ENCODE measurements around the gene RNASEH2A. TPM values are rescaled to one million over a fixed set of nuclear protein-coding genes. Genes with fewer than 3 reads are reported as not detected.

RNASEH2A gene
- polyA plus RNA-seq, 1 experiment = 11.7 TPM

DNA sequence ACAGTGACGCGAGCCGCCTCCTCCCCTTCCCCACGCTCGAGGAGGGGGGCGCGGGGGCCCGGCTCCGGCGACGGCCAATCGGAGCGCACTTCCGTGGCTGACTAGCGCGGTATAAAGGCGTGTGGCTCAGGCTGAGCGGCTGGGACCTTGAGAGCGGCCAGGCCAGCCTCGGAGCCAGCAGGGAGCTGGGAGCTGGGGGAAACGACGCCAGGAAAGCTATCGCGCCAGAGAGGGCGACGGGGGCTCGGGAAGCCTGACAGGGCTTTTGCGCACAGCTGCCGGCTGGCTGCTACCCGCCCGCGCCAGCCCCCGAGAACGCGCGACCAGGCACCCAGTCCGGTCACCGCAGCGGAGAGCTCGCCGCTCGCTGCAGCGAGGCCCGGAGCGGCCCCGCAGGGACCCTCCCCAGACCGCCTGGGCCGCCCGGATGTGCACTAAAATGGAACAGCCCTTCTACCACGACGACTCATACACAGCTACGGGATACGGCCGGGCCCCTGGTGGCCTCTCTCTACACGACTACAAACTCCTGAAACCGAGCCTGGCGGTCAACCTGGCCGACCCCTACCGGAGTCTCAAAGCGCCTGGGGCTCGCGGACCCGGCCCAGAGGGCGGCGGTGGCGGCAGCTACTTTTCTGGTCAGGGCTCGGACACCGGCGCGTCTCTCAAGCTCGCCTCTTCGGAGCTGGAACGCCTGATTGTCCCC, 14.9 kb upstream of the RNASEH2A start, which contains the start of gene JUNB:
Gene JUNB (plus strand): TSS at position 142 of the 706 bp plus-strand sequence. CDS start 286 bp downstream, at position 428.
- CTCF ChIA-PET = interaction anchor here (1.1 to 3.6 kb wide), 4 partner anchors 14 to 31 kb away, joined by 6 to 28 read pairs (median 14); no protein-coding TSS in a partner anchor
- DNase-seq (ENCODE audit: low read depth, low spot score) = peak; percentile 94
- POLR2A ChIA-PET = interaction anchor here (0.5 to 4.5 kb wide), 24 partner anchors 9 to 654 kb away, joined by 3 to 157 read pairs (median 7); partner anchors contain the start of genes DHPS, DNASE2, GCDH and GET3
- peak within 1 kb of the TSS; percentile 99 for H3K4me3 ChIP-seq (ENCODE audit: low read depth, low read length)
- peaks cover 10% of the 10 kb centered on the region; the same call in 1 of the 2 replicates for H3K9me3 ChIP-seq (ENCODE audit: control insufficient read depth, insufficient read depth, low read length)
- peak within 1 kb of the TSS; percentile 91 for H3K27ac ChIP-seq (ENCODE audit: low read depth, low read length)
- no peaks in the 10 kb centered on the region for H3K27me3 ChIP-seq (ENCODE audit: control insufficient read depth, insufficient read depth, low read length)
- TF ChIP-seq, protein P1, sequence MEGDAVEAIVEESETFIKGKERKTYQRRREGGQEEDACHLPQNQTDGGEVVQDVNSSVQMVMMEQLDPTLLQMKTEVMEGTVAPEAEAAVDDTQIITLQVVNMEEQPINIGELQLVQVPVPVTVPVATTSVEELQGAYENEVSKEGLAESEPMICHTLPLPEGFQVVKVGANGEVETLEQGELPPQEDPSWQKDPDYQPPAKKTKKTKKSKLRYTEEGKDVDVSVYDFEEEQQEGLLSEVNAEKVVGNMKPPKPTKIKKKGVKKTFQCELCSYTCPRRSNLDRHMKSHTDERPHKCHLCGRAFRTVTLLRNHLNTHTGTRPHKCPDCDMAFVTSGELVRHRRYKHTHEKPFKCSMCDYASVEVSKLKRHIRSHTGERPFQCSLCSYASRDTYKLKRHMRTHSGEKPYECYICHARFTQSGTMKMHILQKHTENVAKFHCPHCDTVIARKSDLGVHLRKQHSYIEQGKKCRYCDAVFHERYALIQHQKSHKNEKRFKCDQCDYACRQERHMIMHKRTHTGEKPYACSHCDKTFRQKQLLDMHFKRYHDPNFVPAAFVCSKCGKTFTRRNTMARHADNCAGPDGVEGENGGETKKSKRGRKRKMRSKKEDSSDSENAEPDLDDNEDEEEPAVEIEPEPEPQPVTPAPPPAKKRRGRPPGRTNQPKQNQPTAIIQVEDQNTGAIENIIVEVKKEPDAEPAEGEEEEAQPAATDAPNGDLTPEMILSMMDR (IDR thresholded peaks at IDR 0.05; ENCODE audit: low read depth, low read length) = peak; percentile 14; the same call in 1 of the 2 replicates

DNA sequence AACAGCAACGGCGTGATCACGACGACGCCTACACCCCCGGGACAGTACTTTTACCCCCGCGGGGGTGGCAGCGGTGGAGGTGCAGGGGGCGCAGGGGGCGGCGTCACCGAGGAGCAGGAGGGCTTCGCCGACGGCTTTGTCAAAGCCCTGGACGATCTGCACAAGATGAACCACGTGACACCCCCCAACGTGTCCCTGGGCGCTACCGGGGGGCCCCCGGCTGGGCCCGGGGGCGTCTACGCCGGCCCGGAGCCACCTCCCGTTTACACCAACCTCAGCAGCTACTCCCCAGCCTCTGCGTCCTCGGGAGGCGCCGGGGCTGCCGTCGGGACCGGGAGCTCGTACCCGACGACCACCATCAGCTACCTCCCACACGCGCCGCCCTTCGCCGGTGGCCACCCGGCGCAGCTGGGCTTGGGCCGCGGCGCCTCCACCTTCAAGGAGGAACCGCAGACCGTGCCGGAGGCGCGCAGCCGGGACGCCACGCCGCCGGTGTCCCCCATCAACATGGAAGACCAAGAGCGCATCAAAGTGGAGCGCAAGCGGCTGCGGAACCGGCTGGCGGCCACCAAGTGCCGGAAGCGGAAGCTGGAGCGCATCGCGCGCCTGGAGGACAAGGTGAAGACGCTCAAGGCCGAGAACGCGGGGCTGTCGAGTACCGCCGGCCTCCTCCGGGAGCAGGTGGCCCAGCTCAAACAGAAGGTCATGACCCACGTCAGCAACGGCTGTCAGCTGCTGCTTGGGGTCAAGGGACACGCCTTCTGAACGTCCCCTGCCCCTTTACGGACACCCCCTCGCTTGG, 14.1 kb upstream of the RNASEH2A start:
- TF ChIP-seq, protein P1 (IDR thresholded peaks at IDR 0.05; ENCODE audit: low read depth, low read length) = no peak
- Histone ChIP-seq H3K27me3 (ENCODE audit: control insufficient read depth, insufficient read depth, low read length) (no peaks in the 10 kb centered on the region), H3K4me3 (ENCODE audit: low read depth, low read length) (peak overlapping the region; percentile 99), H3K27ac (ENCODE audit: low read depth, low read length) (peak overlapping the region; percentile 90), H3K9me3 (ENCODE audit: control insufficient read depth, insufficient read depth, low read length) (peaks cover 10% of the 10 kb centered on the region; the same call in 1 of the 2 replicates)
- CTCF ChIA-PET = interaction anchor here (0.6 to 12.2 kb wide), 7 partner anchors 15 to 34 kb away, joined by 3 to 410 read pairs (median 7); no protein-coding TSS in a partner anchor
- POLR2A ChIA-PET = interaction anchor here (0.6 to 4.5 kb wide), 27 partner anchors 8 to 263 kb away, joined by 3 to 157 read pairs (median 6); partner anchors contain the start of genes DNASE2, GCDH, GET3 and HOOK2
- no peak for DNase-seq (ENCODE audit: low read depth, low spot score)

DNA sequence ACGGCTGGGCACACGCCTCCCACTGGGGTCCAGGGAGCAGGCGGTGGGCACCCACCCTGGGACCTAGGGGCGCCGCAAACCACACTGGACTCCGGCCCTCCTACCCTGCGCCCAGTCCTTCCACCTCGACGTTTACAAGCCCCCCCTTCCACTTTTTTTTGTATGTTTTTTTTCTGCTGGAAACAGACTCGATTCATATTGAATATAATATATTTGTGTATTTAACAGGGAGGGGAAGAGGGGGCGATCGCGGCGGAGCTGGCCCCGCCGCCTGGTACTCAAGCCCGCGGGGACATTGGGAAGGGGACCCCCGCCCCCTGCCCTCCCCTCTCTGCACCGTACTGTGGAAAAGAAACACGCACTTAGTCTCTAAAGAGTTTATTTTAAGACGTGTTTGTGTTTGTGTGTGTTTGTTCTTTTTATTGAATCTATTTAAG, 13.5 kb upstream of the RNASEH2A start:
- Histone ChIP-seq H3K27ac (ENCODE audit: low read depth, low read length) (peak overlapping the region; percentile 90), H3K27me3 (ENCODE audit: control insufficient read depth, insufficient read depth, low read length) (no peaks in the 10 kb centered on the region), H3K4me3 (ENCODE audit: low read depth, low read length) (peak overlapping the region; percentile 99), H3K9me3 (ENCODE audit: control insufficient read depth, insufficient read depth, low read length) (peaks cover 10% of the 10 kb centered on the region; the same call in 1 of the 2 replicates)
- POLR2A ChIA-PET = interaction anchor here (0.5 to 4.5 kb wide), 16 partner anchors 9 to 262 kb away, joined by 3 to 157 read pairs (median 7); partner anchors contain the start of genes GCDH, RNASEH2A, THSD8 and TNPO2
- CTCF ChIA-PET = interaction anchor here (0.5 to 12.2 kb wide), 6 partner anchors 15 to 35 kb away, joined by 3 to 410 read pairs (median 5); no protein-coding TSS in a partner anchor
- TF ChIP-seq, protein P1 (IDR thresholded peaks at IDR 0.05; ENCODE audit: low read depth, low read length) = no peak
- DNase-seq (ENCODE audit: low read depth, low spot score) = no peak

DNA sequence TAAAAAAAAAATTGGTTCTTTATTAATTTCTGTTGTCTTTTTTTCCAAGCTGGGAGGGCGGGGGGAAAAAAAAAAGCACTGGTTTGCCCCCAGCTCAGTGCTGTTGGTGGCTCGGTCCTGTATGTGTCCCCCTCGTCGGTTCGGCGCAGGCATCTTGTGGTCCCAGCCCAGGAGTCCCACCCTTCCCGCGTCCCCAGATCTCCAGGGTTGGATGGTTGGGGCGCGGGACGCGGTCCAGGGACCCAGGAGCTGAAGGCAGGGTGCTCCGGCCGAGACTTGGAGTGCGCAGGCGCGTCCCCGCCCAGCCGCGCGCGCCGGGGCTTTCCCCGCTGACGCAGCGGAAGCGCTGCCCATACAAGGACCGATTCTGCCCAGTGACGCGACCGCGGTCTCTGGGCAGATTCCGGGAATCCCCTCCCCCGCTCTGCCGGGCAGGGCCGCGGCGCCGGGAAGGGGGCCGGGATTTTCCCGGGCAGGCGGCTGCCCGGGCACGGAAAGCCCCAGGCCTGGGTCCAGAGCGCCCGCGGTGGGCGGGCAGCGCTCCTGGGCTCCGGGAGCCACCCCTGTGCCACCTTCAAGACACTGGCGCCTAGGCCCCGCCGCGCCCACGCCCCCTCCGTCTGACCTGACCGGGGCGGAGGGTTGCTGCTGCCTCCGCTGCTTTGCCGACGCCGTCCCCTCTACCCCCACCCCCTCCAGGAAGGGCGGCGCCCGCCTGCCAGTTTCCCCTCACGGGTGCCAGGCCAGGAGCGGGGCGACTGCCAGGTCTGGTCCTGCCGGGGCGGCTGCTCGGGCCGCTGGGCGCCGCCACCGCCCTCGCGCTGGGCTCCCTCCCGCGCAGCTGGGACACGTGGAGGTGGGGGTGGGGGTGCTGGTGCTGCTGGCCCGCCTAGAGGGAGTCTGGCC, 12.8 kb upstream of the RNASEH2A start:
- peak; percentile 89 for DNase-seq (ENCODE audit: low read depth, low spot score)
- TF ChIP-seq, protein P1 (IDR thresholded peaks at IDR 0.05; ENCODE audit: low read depth, low read length) = no peak
- ChIA-PET CTCF (interaction anchor here (0.5 to 12.2 kb wide), 6 partner anchors 16 to 36 kb away, joined by 3 to 410 read pairs (median 5); no protein-coding TSS in a partner anchor), POLR2A (interaction anchor here (0.5 to 4.5 kb wide), 15 partner anchors 9 to 262 kb away, joined by 3 to 157 read pairs (median 8); partner anchors contain the start of genes GCDH, RNASEH2A, THSD8 and TNPO2)
- Histone ChIP-seq H3K4me3 (ENCODE audit: low read depth, low read length) (peak overlapping the region; percentile 99), H3K9me3 (ENCODE audit: control insufficient read depth, insufficient read depth, low read length) (peaks cover 10% of the 10 kb centered on the region; the same call in 1 of the 2 replicates), H3K27me3 (ENCODE audit: control insufficient read depth, insufficient read depth, low read length) (no peaks in the 10 kb centered on the region), H3K27ac (ENCODE audit: low read depth, low read length) (peak overlapping the region; percentile 90)

Measured in AG04450 (cell line).